Immature natural killer cell (primary cell): ENCODE data around the gene CHST11. TPM values are rescaled to one million over a fixed set of nuclear protein-coding genes. Genes with fewer than 3 reads are reported as not detected.

Experiments
- DNase-seq, 3 donors: peaks; one replicate each; pipeline ENCODE4 v3.0.0; 2022; ENCODE audit warnings: mixed read lengths in 1 of 3
- H3K27ac Mint-ChIP-seq, 6 donors: one replicate each; pipeline ENCODE4 v1.8.0; 2020; ENCODE audit warnings: mixed read lengths in 6 of 6, mild to moderate bottlenecking in 5 of 6, inconsistent platforms in 4 of 6, moderate library complexity in 3 of 6
- H3K27me3 Mint-ChIP-seq, 3 donors: one replicate each; pipeline ENCODE4 v1.8.0; 2020 to 2021; ENCODE audit warnings: low read depth in 3 of 3, mild to moderate bottlenecking in 3 of 3, mixed read lengths in 3 of 3, moderate library complexity in 3 of 3, inconsistent platforms in 1 of 3
- H3K36me3 Mint-ChIP-seq, 3 donors: one replicate each; pipeline ENCODE4 v1.8.0; 2020; ENCODE audit warnings: mixed read lengths in 3 of 3, inconsistent platforms in 2 of 3, mild to moderate bottlenecking in 2 of 3
- H3K4me1 Mint-ChIP-seq, 2 donors: one replicate each; pipeline ENCODE4 v1.8.0; 2020; ENCODE audit warnings: inconsistent platforms in 2 of 2, mild to moderate bottlenecking in 2 of 2, mixed read lengths in 2 of 2, moderate library complexity in 1 of 2
- H3K4me3 Mint-ChIP-seq, 5 donors: one replicate each; pipeline ENCODE4 v1.8.0; 2020; ENCODE audit warnings: mild to moderate bottlenecking in 5 of 5, mixed read lengths in 5 of 5, inconsistent platforms in 3 of 5, moderate library complexity in 3 of 5
- H3K9me3 Mint-ChIP-seq, 6 donors: one replicate each; pipeline ENCODE4 v1.8.0; 2020; ENCODE audit warnings: mild to moderate bottlenecking in 6 of 6, mixed read lengths in 6 of 6, inconsistent platforms in 4 of 6, moderate library complexity in 3 of 6
- polyA plus RNA-seq, 3 donors: library from polyadenylated mRNA; unstranded; fragments of 300-500 nt; fragmentation: Illumina TruSeq; gene quantifications; one replicate each; pipeline ENCODE4 v1.2.3, GENCODE V29; 2021

The CHST11 gene
- polyA plus RNA-seq, 3 donors from 2014 or later = 42.5 to 90.1 (median 78.4) TPM

DNA sequence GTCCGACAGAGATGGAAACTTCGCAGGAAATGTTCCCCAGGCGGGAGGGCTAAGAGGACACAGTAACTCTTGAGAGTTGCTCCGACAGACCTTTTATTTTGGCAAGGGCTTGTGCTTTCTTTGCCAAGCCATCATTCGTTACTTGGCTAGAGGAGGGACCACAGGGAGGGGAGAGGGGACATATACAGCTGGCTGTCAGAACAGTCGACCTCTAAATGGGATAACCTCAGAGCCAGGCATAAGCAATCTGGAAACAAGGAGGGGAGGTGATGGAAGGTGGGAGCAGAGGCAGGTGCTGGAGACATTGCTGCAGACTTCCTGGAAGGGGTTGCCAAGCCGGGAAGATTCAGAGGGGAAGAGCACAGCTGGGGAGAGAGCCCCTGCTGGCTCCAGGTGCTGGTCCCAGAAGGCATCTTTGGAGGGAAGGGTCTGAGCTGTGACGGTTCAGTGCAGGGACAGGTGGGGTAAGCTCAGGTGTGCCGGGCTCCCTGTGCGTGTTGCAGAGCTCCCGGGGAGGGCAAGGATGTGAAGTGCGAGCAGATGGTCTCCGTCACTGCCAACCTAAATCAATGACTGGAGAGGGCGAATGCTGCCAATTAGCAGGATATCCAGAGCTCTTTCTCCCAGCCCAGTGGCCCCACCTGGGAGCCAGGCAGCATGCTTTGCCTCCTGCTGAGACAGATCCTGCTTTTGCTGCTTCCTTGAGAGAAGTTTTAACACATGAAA lies 50.1 kb downstream of the CHST11 start:
- no peaks in the 10 kb centered on the region for H3K9me3 Mint-ChIP-seq
- no peak for DNase-seq
- H3K27me3 Mint-ChIP-seq = peaks cover 3 to 6% (median 6%) of the 10 kb centered on the region in 3 donors
- H3K4me1 Mint-ChIP-seq = peaks cover 98 to 99% of the 10 kb centered on the region in 2 donors
- H3K27ac Mint-ChIP-seq = peak overlapping the region in 2 of 6 donors; percentile 60 to 75
- peaks cover 0 to 7% (median 4%) of the 10 kb centered on the region in 3 donors for H3K36me3 Mint-ChIP-seq
- peak overlapping the region in 1 of 5 donors; percentile 24 for H3K4me3 Mint-ChIP-seq

DNA sequence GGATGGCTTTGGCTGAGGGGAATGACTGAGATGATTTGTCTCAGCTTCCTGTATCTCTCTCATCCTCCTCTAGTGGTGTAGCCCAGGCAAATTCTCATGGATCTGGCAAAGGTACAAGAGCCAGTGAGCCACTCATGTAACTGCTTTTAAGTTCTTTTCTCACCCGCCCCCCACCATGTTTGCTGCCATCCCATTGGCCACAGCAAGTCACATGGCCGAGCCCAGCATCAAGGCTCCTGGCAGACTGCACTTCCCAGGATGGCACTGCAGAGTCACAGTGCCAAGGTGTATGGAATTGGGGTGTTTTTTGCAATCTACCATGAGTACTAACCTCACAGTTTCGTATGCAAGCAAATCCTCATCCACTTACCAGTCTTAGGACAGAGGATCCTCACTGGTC lies 50.9 kb downstream of the CHST11 start:
- H3K27me3 Mint-ChIP-seq = peaks cover 3 to 6% (median 6%) of the 10 kb centered on the region in 3 donors
- H3K4me1 Mint-ChIP-seq = peaks cover 95 to 99% of the 10 kb centered on the region in 2 donors
- peaks cover 0 to 7% (median 4%) of the 10 kb centered on the region in 3 donors for H3K36me3 Mint-ChIP-seq
- H3K9me3 Mint-ChIP-seq = no peaks in the 10 kb centered on the region
- DNase-seq = no peak
- H3K4me3 Mint-ChIP-seq = peak overlapping the region in 3 of 5 donors; percentile 10 to 72 (median 13)
- peak overlapping the region in 5 of 6 donors; percentile 55 to 86 (median 60) for H3K27ac Mint-ChIP-seq

DNA sequence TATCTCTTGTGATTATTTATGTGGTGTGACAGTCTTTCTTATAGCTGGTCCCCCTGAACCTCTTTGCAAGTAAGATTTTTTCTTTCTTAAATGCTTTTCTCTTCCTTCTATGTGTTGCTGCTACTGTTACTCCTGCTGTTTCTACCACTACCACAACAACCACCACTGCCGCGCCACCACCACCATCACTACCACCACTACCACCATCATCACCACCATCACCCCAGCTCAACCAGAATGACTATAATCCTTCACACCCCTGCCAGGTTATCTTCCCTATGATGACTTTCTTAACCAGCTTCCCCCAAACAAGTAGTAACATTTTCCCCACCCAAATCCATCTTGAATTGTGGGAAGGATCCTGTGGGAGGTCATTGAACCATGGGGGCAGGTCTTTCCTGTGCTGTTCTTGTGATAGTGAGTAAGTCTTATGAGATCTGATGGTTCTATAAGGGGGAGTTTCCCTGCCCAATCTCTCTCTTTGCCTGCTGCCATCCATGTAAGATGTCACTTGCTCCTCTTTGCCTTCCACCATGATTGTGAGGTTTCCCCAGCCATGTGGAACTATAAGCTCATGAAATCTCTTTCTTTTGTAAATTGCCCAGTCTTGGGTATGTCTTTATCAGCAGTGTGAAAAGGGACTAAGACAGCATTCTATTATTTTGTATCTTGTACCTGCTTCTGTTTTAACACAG lies 52.2 kb downstream of the CHST11 start:
- Mint-ChIP-seq H3K27me3 (peaks cover 4 to 6% (median 6%) of the 10 kb centered on the region in 3 donors), H3K36me3 (peaks cover 0 to 4% (median 0%) of the 10 kb centered on the region in 3 donors), H3K4me3 (peak overlapping the region; percentile 11 to 72 (median 33)), H3K9me3 (no peaks in the 10 kb centered on the region), H3K27ac (peak overlapping the region; percentile 40 to 77 (median 63)), H3K4me1 (peaks cover 88 to 94% of the 10 kb centered on the region in 2 donors)
- peak in 1 of 3 donors; percentile 28 for DNase-seq

DNA sequence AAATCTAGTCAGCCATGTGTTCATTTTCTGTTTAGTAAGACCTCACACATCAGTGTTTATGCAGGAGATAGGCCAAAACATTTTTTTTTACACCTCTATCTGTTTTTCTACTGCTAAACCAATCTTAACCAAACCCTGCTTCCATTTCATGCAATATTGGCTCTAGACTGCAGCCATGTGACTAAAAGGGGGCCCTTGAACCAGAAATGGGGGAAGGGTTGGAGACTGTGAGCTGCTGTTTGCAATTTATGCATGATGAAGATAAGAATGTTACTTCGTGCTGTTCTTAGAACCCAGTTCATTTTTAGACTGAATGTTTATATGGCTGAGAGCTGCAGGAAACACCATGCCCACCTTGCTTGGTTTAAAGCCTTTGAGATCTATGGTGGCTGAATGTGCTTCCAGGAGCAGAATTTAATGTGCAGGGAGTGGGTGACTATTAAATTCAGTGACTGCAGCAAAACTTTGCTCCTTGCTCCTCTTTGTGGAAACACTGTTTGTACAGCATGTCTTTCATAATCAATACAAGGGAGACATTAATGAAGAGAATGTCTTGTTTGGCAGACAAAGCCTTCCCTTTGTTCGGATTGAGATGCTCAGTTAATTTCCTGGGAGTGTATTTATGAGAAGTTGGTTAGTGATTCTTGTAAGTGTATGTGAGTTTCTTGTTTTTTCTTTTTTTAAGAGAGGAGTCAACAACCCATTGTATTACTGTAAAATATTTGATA lies 53.6 kb downstream of the CHST11 start:
- H3K27me3 Mint-ChIP-seq = peaks cover 3 to 6% (median 4%) of the 10 kb centered on the region in 3 donors
- peak in 2 of 3 donors; percentile 24 to 28 for DNase-seq
- peak overlapping the region; percentile 67 to 85 (median 74) for H3K27ac Mint-ChIP-seq

DNA sequence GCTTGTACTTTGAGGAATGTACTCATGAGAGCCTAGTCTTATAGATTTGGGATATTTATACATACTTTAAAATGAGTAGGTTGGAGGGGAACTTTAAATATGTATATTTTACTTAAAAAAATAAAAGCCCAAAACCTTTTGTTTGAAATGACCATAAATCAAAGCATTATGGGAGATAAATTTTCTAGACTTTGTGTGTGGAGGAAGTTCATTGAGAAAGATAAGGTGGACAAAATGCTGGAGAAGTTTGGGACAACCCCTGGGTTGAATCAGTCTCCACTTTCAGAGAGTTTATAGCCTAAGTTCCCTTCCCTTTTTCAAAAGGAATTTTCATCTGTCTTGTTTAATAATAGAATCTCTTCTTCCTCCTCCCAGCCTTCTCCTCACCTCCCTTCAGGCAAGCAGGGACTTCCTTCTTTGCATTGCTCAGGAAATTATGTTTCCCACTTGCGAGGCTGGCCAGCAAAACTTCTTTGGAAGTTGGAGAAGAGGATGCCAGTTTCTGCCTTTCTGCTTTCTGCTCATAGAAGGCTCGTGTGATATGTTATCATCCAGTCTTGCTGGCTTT lies 54.2 kb downstream of the CHST11 start:
- no peak for DNase-seq
- Mint-ChIP-seq H3K27me3 (peaks cover 3 to 6% (median 4%) of the 10 kb centered on the region in 3 donors), H3K27ac (peak overlapping the region; percentile 37 to 85 (median 74)), H3K9me3 (no peaks in the 10 kb centered on the region), H3K4me3 (peak overlapping the region in 4 of 5 donors; percentile 36 to 56 (median 50)), H3K36me3 (peaks cover 0 to 4% (median 0%) of the 10 kb centered on the region in 3 donors), H3K4me1 (peaks cover 89 to 94% of the 10 kb centered on the region in 2 donors)

More for the DNA sequence above, 53.6 kb downstream of the CHST11 start:
- no peaks in the 10 kb centered on the region for H3K9me3 Mint-ChIP-seq
- H3K4me3 Mint-ChIP-seq = peak overlapping the region; percentile 20 to 56 (median 46)
- peaks cover 89 to 94% of the 10 kb centered on the region in 2 donors for H3K4me1 Mint-ChIP-seq
- peaks cover 0 to 4% (median 0%) of the 10 kb centered on the region in 3 donors for H3K36me3 Mint-ChIP-seq

DNA sequence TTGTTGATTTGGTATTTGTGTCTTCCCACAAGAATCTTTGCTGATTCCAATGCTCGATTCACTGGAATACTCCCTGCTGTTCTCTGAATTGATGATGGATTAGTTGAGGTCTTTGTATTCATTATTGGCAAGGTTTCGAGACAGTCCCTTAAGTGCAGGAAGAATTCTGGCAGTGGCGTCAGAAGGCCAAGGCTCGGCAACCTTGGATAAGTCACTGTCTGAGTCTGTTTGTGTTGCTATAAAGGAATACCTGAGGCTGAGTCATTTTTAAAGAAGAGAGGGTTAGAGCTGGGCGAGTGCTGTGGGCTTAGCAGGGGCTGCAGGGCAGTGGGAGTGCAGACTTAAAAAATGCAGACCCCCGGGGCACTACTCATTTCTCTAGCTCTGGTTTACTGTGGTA lies 56.9 kb downstream of the CHST11 start:
- peaks cover 88 to 95% of the 10 kb centered on the region in 2 donors for H3K4me1 Mint-ChIP-seq
- no peak for DNase-seq
- H3K9me3 Mint-ChIP-seq = no peaks in the 10 kb centered on the region
- H3K27ac Mint-ChIP-seq = peak overlapping the region in 5 of 6 donors; percentile 17 to 78 (median 55)
- H3K4me3 Mint-ChIP-seq = no peak overlapping the region
- H3K27me3 Mint-ChIP-seq = peaks cover 3 to 6% (median 4%) of the 10 kb centered on the region in 3 donors
- H3K36me3 Mint-ChIP-seq = no peaks in the 10 kb centered on the region

DNA sequence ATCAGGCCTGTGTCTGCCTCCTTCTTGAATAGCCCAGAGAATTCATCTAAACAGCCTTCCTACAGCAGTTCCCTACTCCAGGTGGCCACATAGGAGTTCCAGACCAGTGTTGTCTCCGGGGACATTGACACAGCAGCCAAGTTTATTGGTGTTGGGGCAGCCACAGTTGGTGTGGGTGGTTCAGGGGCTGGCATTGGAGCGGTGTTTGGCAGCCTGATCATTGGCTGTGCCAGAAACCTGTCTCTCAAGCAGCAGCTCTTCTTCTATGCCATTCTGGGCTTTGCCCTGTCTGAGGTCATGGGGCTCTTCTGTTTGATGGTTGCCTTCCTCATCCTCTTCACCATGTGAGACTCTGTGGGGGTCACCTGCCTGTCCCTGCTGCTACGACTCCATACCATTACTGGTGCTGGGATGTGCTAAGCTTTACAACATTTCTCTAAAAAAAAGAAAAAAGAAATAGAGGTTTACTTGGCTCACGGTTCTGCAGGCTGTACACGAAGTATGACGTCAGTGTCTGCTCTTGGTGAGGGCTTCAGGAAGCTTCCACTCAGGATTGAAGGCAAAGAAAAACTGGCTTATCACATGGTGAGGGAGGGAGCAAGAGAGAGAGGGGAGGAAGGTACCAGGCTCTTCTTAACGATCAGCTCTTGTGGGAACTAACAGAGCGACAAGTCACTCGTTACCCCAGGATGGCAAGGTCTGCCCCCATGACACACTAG lies 57.5 kb downstream of the CHST11 start:
- no peak for DNase-seq
- H3K9me3 Mint-ChIP-seq = no peaks in the 10 kb centered on the region
- H3K4me3 Mint-ChIP-seq = no peak overlapping the region
- H3K27ac Mint-ChIP-seq = peak overlapping the region; percentile 25 to 78 (median 56)
- H3K4me1 Mint-ChIP-seq = peaks cover 87 to 95% of the 10 kb centered on the region in 2 donors
- no peaks in the 10 kb centered on the region for H3K36me3 Mint-ChIP-seq
- peaks cover 3 to 4% (median 4%) of the 10 kb centered on the region in 3 donors for H3K27me3 Mint-ChIP-seq

DNA sequence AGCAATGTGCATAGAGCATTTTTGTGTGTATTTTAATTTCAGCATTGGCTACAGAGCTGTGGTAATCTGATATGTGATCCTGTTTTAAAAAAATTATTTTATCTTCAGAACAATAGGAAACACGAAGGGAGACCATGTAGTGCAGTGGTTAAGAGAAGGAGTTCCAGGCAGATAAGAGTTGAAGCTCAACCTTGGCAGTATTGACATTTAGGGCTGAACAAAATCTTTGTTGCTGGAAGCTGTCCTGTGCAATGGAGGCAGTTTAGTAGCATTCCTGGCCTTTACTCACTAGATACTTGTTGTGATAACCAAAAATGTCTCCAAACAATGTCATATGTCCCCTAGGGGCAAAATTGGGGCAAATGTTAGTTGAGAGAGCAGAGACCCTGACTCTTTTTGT lies 59.2 kb downstream of the CHST11 start:
- Mint-ChIP-seq H3K9me3 (no peaks in the 10 kb centered on the region), H3K27ac (peak overlapping the region; percentile 71 to 92 (median 79)), H3K4me3 (no peak overlapping the region), H3K36me3 (no peaks in the 10 kb centered on the region), H3K27me3 (peaks cover 4 to 7% (median 4%) of the 10 kb centered on the region in 3 donors), H3K4me1 (peaks cover 87 to 95% of the 10 kb centered on the region in 2 donors)
- DNase-seq = no peak

DNA sequence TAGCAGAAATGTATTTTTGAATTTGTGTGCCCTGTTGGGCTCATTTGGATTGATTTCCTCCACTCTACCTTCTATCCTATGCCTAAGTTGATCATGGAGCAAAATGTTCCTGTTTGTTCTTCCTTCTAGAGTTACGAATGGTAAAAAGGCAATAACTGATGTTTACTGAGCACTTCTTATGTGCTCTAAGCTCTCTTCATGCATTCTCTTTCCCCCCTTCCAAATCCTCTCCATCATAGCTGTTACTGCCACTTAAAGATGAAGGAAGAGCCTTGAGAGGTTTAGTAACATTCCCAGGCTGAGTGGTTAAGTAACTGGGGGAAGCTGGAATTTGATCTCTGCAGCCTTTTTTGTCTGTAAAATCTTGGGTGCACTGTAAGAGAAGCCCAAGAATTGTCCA lies 60.1 kb downstream of the CHST11 start:
- no peaks in the 10 kb centered on the region for H3K9me3 Mint-ChIP-seq
- no peak overlapping the region for H3K4me3 Mint-ChIP-seq
- DNase-seq = no peak
- H3K36me3 Mint-ChIP-seq = no peaks in the 10 kb centered on the region
- H3K27me3 Mint-ChIP-seq = peaks cover 4 to 7% (median 4%) of the 10 kb centered on the region in 3 donors
- H3K27ac Mint-ChIP-seq = peak overlapping the region in 5 of 6 donors; percentile 54 to 95 (median 92)
- H3K4me1 Mint-ChIP-seq = peaks cover 88 to 95% of the 10 kb centered on the region in 2 donors

DNA sequence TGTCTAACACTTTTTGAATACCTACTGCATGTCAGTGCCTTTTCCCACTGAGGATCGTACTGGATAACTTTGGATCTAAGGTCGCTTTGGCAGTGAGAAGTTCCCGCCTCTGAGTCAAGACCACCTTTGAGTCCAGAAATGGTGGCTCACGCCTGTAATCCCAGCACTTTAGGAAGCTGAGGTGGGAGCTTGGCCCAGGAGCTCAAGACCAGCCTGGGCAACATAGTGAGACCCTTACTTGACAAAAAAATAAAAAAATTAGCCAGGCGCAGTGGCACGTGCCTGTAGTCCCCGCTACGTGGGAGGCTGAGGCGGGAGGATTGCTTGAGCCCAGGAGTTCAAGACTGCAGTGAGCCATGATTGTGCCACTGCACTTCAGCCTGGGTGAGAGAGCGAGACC lies 61.1 kb downstream of the CHST11 start:
- no peak for DNase-seq
- H3K4me3 Mint-ChIP-seq = no peak overlapping the region
- no peaks in the 10 kb centered on the region for H3K9me3 Mint-ChIP-seq
- H3K27me3 Mint-ChIP-seq = peaks cover 4 to 7% (median 4%) of the 10 kb centered on the region in 3 donors
- H3K27ac Mint-ChIP-seq = peak overlapping the region; percentile 79 to 96 (median 93)
- H3K4me1 Mint-ChIP-seq = peaks cover 91 to 95% of the 10 kb centered on the region in 2 donors
- no peaks in the 10 kb centered on the region for H3K36me3 Mint-ChIP-seq

DNA sequence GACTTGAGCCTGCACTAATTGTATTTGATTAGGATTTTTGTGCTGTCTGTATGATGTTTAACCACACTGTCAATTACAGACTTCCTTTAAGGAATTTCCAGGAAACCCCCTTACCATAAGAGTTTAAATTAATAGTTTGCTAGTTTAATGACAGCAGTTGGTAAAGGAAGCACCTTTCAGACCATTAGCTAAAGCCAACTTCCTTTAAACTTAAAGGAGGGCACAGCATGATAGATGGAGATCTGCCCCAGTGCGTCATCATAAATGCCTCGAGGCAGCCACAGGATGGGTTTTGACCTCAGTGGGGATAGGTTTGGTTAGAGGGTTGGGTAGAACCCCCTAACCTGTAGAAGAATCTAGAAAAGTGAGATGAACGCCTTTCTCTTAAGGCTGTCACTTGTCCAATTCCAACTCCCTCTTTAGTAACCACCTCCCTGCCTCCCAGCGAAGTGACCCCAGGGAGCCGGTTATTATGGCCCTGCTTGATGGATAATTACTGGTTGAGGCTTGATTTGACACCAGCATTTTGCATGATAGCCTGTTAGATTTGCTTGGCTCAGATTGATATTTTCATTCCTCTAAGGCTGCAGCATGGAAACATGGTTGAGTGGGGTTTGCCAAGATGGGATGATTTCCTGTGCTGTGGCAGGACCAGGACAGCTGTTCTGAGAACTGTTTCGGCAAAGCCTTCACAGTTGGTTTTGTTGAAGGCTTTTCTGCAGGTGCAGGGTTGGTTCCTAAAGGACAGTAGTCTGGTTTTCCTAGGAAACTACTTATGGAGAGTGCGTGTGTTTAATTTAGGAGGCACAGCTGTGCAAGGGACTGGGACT lies 62.7 kb downstream of the CHST11 start:
- peak overlapping the region; percentile 87 to 96 (median 94) for H3K27ac Mint-ChIP-seq
- peaks cover 96 to 99% of the 10 kb centered on the region in 2 donors for H3K4me1 Mint-ChIP-seq
- no peaks in the 10 kb centered on the region for H3K9me3 Mint-ChIP-seq
- no peaks in the 10 kb centered on the region for H3K36me3 Mint-ChIP-seq
- H3K4me3 Mint-ChIP-seq = peak overlapping the region; percentile 67 to 84 (median 81)
- DNase-seq = peak; percentile 87 to 89 (median 87)
- H3K27me3 Mint-ChIP-seq = peaks cover 3 to 7% (median 4%) of the 10 kb centered on the region in 3 donors
